GM12878 (cell line): ENCODE results near the gene SLC6A1.

Source experiments
- BHLHE40 ChIP-seq, 2 experiments: fragments of 450-650 bp in 1 of 2; IDR thresholded peaks; 2 replicates each; pipeline ENCODE4 v1.6.1; 2011 to 2017; ENCODE audit warnings: low read depth in 2 of 2, borderline replicate concordance in 1 of 2, improper control_type of control experiment in 1 of 2, low read length in 1 of 2, mild to moderate bottlenecking in 1 of 2
- CHD4 ChIP-seq: fragments of 200-600 bp; sonication (generic); IDR thresholded peaks from 2 replicates; pipeline ENCODE4 v1.6.1; 2016; ENCODE audit warnings: mild to moderate bottlenecking
- GABPA ChIP-seq: IDR thresholded peaks from 2 replicates; pipeline ENCODE4 v1.6.1; 2014; ENCODE audit warnings: antibody characterized with exemption, low read depth, mild to moderate bottlenecking, inconsistent platforms
- JUND ChIP-seq: IDR thresholded peaks from 2 replicates; pipeline ENCODE4 v1.6.1; 2012; ENCODE audit warnings: low read depth, mild to moderate bottlenecking, low read length, improper control_type of control experiment, moderate library complexity
- POLR2A ChIP-seq: IDR thresholded peaks from 2 replicates; pipeline ENCODE4 v1.6.1; 2011; ENCODE audit warnings: low read depth, mild to moderate bottlenecking, low read length
- POU2F2 ChIP-seq: IDR thresholded peaks from 3 replicates; pipeline ENCODE4 v1.6.1; 2011; ENCODE audit warnings: low read depth, mild to moderate bottlenecking, low read length, borderline replicate concordance
- RCOR1 ChIP-seq: conservative IDR thresholded peaks from 2 replicates; pipeline ENCODE4 v1.6.1; 2012; ENCODE audit warnings: low read depth, low read length, improper control_type of control experiment
- TF ChIP-seq, protein P1 (sequence below), 3 experiments: IDR thresholded peaks in 2 of 3; conservative IDR thresholded peaks in 1 of 3; 2 replicates each; pipeline ENCODE4 v1.5.1; 2011; ENCODE audit warnings: low read depth in 3 of 3, low read length in 3 of 3, mild to moderate bottlenecking in 3 of 3, control low read depth in 2 of 3, moderate library complexity in 2 of 3, inconsistent platforms in 1 of 3, mixed read lengths in 1 of 3; ENCODE audit not compliant: control insufficient read depth in 2 of 3, insufficient read depth in 1 of 3; ENCODE audit errors: extremely low read depth in 1 of 3
- TF ChIP-seq, protein P2 (sequence below): IDR thresholded peaks from 2 replicates; pipeline ENCODE4 v1.6.1; 2012; ENCODE audit warnings: mild to moderate bottlenecking, low read depth, low read length

DNA sequence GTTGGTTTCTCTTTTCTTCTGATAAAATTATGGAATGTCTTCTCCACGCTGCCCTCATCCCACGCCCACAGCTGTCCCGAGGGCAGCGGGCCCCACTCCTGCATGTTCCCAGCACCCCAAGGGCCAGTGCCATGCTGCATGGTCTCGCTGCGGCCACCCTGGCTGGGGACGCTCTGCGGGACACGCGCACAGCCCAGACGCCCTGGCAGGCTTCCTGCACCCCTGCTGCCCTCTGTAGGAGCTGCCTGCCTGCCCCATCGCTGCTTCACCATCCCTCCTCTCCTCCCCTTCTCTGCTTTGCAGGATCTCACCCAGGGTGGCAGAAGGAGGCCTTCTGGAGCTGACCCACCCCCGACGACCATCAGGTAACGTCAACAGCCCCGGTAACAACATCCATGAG lies 22.8 kb downstream of the SLC6A1 start:
- TF ChIP-seq, protein P1, sequence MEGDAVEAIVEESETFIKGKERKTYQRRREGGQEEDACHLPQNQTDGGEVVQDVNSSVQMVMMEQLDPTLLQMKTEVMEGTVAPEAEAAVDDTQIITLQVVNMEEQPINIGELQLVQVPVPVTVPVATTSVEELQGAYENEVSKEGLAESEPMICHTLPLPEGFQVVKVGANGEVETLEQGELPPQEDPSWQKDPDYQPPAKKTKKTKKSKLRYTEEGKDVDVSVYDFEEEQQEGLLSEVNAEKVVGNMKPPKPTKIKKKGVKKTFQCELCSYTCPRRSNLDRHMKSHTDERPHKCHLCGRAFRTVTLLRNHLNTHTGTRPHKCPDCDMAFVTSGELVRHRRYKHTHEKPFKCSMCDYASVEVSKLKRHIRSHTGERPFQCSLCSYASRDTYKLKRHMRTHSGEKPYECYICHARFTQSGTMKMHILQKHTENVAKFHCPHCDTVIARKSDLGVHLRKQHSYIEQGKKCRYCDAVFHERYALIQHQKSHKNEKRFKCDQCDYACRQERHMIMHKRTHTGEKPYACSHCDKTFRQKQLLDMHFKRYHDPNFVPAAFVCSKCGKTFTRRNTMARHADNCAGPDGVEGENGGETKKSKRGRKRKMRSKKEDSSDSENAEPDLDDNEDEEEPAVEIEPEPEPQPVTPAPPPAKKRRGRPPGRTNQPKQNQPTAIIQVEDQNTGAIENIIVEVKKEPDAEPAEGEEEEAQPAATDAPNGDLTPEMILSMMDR (IDR thresholded peaks at IDR 0.05 in 2 of 3, conservative IDR thresholded peaks at IDR 0.05 in 1 of 3; ENCODE audit: control insufficient read depth in 2 of 3, extremely low read depth in 1 of 3, insufficient read depth in 1 of 3, low read depth in 3 of 3, low read length in 3 of 3) = no peak
- TF ChIP-seq, protein P2, sequence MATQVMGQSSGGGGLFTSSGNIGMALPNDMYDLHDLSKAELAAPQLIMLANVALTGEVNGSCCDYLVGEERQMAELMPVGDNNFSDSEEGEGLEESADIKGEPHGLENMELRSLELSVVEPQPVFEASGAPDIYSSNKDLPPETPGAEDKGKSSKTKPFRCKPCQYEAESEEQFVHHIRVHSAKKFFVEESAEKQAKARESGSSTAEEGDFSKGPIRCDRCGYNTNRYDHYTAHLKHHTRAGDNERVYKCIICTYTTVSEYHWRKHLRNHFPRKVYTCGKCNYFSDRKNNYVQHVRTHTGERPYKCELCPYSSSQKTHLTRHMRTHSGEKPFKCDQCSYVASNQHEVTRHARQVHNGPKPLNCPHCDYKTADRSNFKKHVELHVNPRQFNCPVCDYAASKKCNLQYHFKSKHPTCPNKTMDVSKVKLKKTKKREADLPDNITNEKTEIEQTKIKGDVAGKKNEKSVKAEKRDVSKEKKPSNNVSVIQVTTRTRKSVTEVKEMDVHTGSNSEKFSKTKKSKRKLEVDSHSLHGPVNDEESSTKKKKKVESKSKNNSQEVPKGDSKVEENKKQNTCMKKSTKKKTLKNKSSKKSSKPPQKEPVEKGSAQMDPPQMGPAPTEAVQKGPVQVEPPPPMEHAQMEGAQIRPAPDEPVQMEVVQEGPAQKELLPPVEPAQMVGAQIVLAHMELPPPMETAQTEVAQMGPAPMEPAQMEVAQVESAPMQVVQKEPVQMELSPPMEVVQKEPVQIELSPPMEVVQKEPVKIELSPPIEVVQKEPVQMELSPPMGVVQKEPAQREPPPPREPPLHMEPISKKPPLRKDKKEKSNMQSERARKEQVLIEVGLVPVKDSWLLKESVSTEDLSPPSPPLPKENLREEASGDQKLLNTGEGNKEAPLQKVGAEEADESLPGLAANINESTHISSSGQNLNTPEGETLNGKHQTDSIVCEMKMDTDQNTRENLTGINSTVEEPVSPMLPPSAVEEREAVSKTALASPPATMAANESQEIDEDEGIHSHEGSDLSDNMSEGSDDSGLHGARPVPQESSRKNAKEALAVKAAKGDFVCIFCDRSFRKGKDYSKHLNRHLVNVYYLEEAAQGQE = no peak
- TF ChIP-seq BHLHE40 (IDR thresholded peaks at IDR 0.05; ENCODE audit: borderline replicate concordance in 1 of 2, low read depth in 2 of 2, low read length in 1 of 2) (no peak), CHD4 (no peak), POLR2A (no peak), JUND (no peak), GABPA (no peak), POU2F2 (no peak), RCOR1 (no peak)
